Endothelial cell (in vitro differentiated cells): ENCODE results near the gene ATXN1. TPM values are rescaled to one million over a fixed set of nuclear protein-coding genes. Genes with fewer than 3 reads are reported as not detected.

ENCODE experiments used
- DNase-seq: peaks from one replicate; pipeline ENCODE4 v3.0.0; 2021; ENCODE audit warnings: low spot score
- H3K27ac Mint-ChIP-seq: one replicate; pipeline ENCODE4 v1.8.0; 2021; ENCODE audit warnings: mixed read lengths, inconsistent platforms; ENCODE audit not compliant: unreplicated experiment
- H3K27me3 Mint-ChIP-seq: one replicate; pipeline ENCODE4 v1.8.0; 2021; ENCODE audit warnings: mild to moderate bottlenecking, moderate library complexity, mixed read lengths, inconsistent platforms; ENCODE audit not compliant: unreplicated experiment
- H3K36me3 Mint-ChIP-seq: one replicate; pipeline ENCODE4 v1.8.0; 2021; ENCODE audit warnings: mild to moderate bottlenecking, low read depth, mixed read lengths, inconsistent platforms; ENCODE audit not compliant: unreplicated experiment
- H3K4me1 Mint-ChIP-seq: one replicate; pipeline ENCODE4 v1.8.0; 2021; ENCODE audit warnings: mild to moderate bottlenecking, mixed read lengths, inconsistent platforms; ENCODE audit not compliant: unreplicated experiment
- H3K4me3 Mint-ChIP-seq: one replicate; pipeline ENCODE4 v1.8.0; 2021; ENCODE audit warnings: mild to moderate bottlenecking, mixed read lengths, inconsistent platforms; ENCODE audit not compliant: unreplicated experiment
- H3K9me3 Mint-ChIP-seq: one replicate; pipeline ENCODE4 v1.8.0; 2021; ENCODE audit warnings: mixed read lengths, inconsistent platforms; ENCODE audit not compliant: unreplicated experiment
- total RNA-seq: library from RNA; stranded (reverse); fragmentation: NEBNext Ultra II Directional; extraction: Animal tissue kit (Norgen Biotek cat#: 25700); gene quantifications from one replicate; pipeline ENCODE4 v1.2.1, GENCODE V29; 2021; ENCODE audit not compliant: unreplicated experiment
- TF ChIP-seq, protein P1 (sequence below): fragments of 200-600 bp; sonication (generic); IDR thresholded peaks from one replicate; pipeline ENCODE4 v1.5.0; 2021; ENCODE audit warnings: antibody characterized with exemption; ENCODE audit not compliant: unreplicated experiment

Gene ATXN1
- total RNA-seq, 1 donor from 2014 or later, result 18.7 TPM

DNA sequence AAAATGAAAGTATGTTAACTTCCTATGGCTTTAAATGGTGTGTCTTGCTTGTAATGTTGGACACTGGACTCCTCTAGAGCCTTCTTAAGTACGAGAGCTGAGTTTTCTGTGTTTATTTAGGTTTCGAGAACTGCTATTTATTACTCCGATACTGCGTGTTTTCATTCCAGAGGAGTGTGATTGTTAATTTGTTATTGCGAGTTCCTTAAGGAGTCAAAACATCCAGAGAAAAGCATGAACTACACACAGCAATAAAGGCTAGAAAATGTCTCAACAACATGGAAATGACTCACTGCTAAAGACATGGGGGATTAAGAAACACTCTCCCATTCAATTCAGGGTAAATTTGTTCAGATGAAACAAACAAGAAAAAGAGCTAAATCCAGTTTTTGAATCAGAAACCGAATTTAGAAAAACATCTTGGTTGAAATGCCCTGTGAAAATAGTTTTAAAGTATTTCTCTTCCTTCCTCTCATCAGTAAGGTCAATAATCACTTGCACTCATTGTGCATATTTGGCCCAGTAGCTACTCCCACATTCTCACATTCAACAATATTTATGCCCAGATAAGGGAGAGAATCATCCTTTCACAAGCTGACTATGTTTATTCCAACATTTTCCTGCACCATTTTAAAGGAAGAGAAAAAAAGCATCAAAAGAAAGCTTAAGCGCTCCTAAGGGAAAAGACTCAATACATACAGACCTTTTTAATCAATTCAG, 36.0 kb downstream of the ATXN1 start:
- Mint-ChIP-seq H3K27ac (no peak overlapping the region), H3K27me3 (no peaks in the 10 kb centered on the region), H3K4me3 (no peak overlapping the region), H3K36me3 (no peaks in the 10 kb centered on the region), H3K4me1 (no peaks in the 10 kb centered on the region), H3K9me3 (no peaks in the 10 kb centered on the region)
- DNase-seq, result no peak
- TF ChIP-seq, protein P1, sequence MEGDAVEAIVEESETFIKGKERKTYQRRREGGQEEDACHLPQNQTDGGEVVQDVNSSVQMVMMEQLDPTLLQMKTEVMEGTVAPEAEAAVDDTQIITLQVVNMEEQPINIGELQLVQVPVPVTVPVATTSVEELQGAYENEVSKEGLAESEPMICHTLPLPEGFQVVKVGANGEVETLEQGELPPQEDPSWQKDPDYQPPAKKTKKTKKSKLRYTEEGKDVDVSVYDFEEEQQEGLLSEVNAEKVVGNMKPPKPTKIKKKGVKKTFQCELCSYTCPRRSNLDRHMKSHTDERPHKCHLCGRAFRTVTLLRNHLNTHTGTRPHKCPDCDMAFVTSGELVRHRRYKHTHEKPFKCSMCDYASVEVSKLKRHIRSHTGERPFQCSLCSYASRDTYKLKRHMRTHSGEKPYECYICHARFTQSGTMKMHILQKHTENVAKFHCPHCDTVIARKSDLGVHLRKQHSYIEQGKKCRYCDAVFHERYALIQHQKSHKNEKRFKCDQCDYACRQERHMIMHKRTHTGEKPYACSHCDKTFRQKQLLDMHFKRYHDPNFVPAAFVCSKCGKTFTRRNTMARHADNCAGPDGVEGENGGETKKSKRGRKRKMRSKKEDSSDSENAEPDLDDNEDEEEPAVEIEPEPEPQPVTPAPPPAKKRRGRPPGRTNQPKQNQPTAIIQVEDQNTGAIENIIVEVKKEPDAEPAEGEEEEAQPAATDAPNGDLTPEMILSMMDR, result no peak

DNA sequence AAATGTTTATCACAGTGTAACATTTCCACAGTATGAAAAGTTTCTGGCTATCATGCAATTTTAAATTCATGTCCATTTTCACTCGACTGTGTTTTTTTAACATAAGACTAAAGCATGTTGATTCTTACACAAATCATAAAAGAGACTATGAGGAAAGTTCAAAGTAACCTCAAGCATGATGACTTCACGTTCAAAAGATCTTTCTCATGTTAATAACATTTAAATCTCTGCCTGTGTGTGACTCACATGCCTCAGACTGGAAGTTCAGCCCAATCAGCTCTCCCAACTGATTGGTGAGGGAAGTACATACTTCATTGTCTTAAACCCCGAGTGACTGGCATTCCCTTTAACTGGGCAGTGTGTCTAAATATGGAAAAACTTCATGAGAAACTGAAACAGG, 37.4 kb downstream of the ATXN1 start:
- Mint-ChIP-seq H3K9me3 (no peaks in the 10 kb centered on the region), H3K27ac (no peak overlapping the region), H3K4me1 (peaks cover 10% of the 10 kb centered on the region), H3K27me3 (peaks cover 2% of the 10 kb centered on the region), H3K4me3 (no peak overlapping the region), H3K36me3 (no peaks in the 10 kb centered on the region)
- DNase-seq, result no peak
- TF ChIP-seq, protein P1, result no peak

- no peak for DNase-seq
- Mint-ChIP-seq H3K27me3 (peaks cover 2% of the 10 kb centered on the region), H3K4me1 (peaks cover 13% of the 10 kb centered on the region), H3K9me3 (no peaks in the 10 kb centered on the region), H3K4me3 (no peak overlapping the region), H3K36me3 (no peaks in the 10 kb centered on the region), H3K27ac (no peak overlapping the region)
- TF ChIP-seq, protein P1, result no peak
Measured at GRCh38 chr6:16723402-16723801, 37.9 kb downstream of the ATXN1 start.

GRCh38 chr6:16722630-16723029, 38.6 kb downstream of the ATXN1 start:
- Mint-ChIP-seq H3K4me3 (no peak overlapping the region), H3K27me3 (peaks cover 2% of the 10 kb centered on the region), H3K4me1 (peaks cover 21% of the 10 kb centered on the region), H3K36me3 (no peaks in the 10 kb centered on the region), H3K9me3 (no peaks in the 10 kb centered on the region), H3K27ac (no peak overlapping the region)
- TF ChIP-seq, protein P1, result no peak
- no peak for DNase-seq

GRCh38 chr6:16721977-16722376, 39.3 kb downstream of the ATXN1 start:
- no peak for DNase-seq
- H3K4me1 Mint-ChIP-seq, result peaks cover 21% of the 10 kb centered on the region
- TF ChIP-seq, protein P1, result no peak
- H3K36me3 Mint-ChIP-seq, result no peaks in the 10 kb centered on the region
- no peaks in the 10 kb centered on the region for H3K9me3 Mint-ChIP-seq
- H3K27me3 Mint-ChIP-seq, result peaks cover 2% of the 10 kb centered on the region
- no peak overlapping the region for H3K4me3 Mint-ChIP-seq
- no peak overlapping the region for H3K27ac Mint-ChIP-seq
